GM12878 (cell line): ENCODE data around the gene PLEKHA6. TPM values are rescaled to one million over a fixed set of nuclear protein-coding genes. Genes with fewer than 3 reads are reported as not detected.

Experiments
- ELK1 ChIP-seq: IDR thresholded peaks from 2 replicates; pipeline ENCODE4 v1.6.1; 2012; ENCODE audit warnings: low read depth, low read length, improper control_type of control experiment
- FOXK2 ChIP-seq: fragments of 450-650 bp; IDR thresholded peaks from 2 replicates; pipeline ENCODE4 v1.6.1; 2017; ENCODE audit warnings: mild to moderate bottlenecking, moderate library complexity
- GABPA ChIP-seq: IDR thresholded peaks from 2 replicates; pipeline ENCODE4 v1.6.1; 2014; ENCODE audit warnings: antibody characterized with exemption, low read depth, mild to moderate bottlenecking, inconsistent platforms
- HCFC1 ChIP-seq: fragments of 150-350 bp; IDR thresholded peaks from 2 replicates; pipeline ENCODE4 v1.6.1; 2014; ENCODE audit warnings: low read length
- HDAC6 ChIP-seq: fragments of 200-600 bp; sonication (generic); IDR thresholded peaks from one replicate; pipeline ENCODE4 v1.8.0; 2017; ENCODE audit warnings: antibody characterized with exemption; ENCODE audit not compliant: unreplicated experiment
- IKZF1 ChIP-seq: fragments of 450-650 bp; conservative IDR thresholded peaks from 2 replicates; pipeline ENCODE4 v1.6.1; 2017; ENCODE audit warnings: antibody characterized with exemption, mild to moderate bottlenecking
- NR2C2 ChIP-seq: IDR thresholded peaks from 2 replicates; pipeline ENCODE4 v1.6.1; 2011; ENCODE audit warnings: borderline replicate concordance, low read depth; ENCODE audit not compliant: control insufficient read depth, insufficient read length
- NR2F1 ChIP-seq: fragments of 450-650 bp; conservative IDR thresholded peaks from 2 replicates; pipeline ENCODE4 v1.6.1; 2017; ENCODE audit warnings: mild to moderate bottlenecking
- POLR2A ChIP-seq: IDR thresholded peaks from 2 replicates; pipeline ENCODE4 v1.6.1; 2011; ENCODE audit warnings: low read depth, mild to moderate bottlenecking, low read length
- RCOR1 ChIP-seq: conservative IDR thresholded peaks from 2 replicates; pipeline ENCODE4 v1.6.1; 2012; ENCODE audit warnings: low read depth, low read length, improper control_type of control experiment
- WRNIP1 ChIP-seq: IDR thresholded peaks from 2 replicates; pipeline ENCODE4 v1.6.1; 2011; ENCODE audit warnings: low read depth, low read length, improper control_type of control experiment, borderline replicate concordance
- polyA plus RNA-seq, 11 experiments: library from polyadenylated mRNA; depleted of rRNA in 4 of 11; unstranded in 6 of 11; stranded (reverse) in 5 of 11; fragments of >200 nt; fragmentation: Nextera tagmentation in 4 of 11; fragmentation: Illumina TruSeq in 1 of 11; extraction: Ambion mirVana in 4 of 11; extraction: Trizol in 1 of 11; gene quantifications; 1 replicate in 1 of 11; 2 replicates in 10 of 11; pipeline versions ENCODE4 v1.2.1 to v1.2.3, GENCODE V29; 2011 to 2016; ENCODE audit warnings: inconsistent platforms in 2 of 11, missing spikeins in 2 of 11, low read depth in 1 of 11
- total RNA-seq, 4 experiments: library from RNA; depleted of rRNA in 3 of 4; stranded (reverse); fragments of >200 nt in 3 of 4; fragmentation: Illumina TruSeq in 1 of 4; extraction: Trizol in 1 of 4; gene quantifications; 2 replicates each; pipeline versions ENCODE4 v1.2.1 to v1.2.3, GENCODE V29; 2013 to 2021
- TF ChIP-seq, protein P1 (sequence below): fragments of 450-650 bp; IDR thresholded peaks from 2 replicates; pipeline ENCODE4 v1.6.1; 2016; ENCODE audit warnings: mild to moderate bottlenecking, moderate library complexity, borderline replicate concordance
- TF ChIP-seq, protein P2 (sequence below): fragments of 450-650 bp; conservative IDR thresholded peaks from 2 replicates; pipeline ENCODE4 v1.6.1; 2017; ENCODE audit warnings: mild to moderate bottlenecking, moderate library complexity

PLEKHA6 gene
- total and polyA plus RNA-seq, 10 of the 15 experiments (the other 5 are each of a cell fraction or from before 2014, with no cell fraction given): 0.04 to 0.81 (median 0.19) TPM; not detected in 4

- TF ChIP-seq, protein P1, sequence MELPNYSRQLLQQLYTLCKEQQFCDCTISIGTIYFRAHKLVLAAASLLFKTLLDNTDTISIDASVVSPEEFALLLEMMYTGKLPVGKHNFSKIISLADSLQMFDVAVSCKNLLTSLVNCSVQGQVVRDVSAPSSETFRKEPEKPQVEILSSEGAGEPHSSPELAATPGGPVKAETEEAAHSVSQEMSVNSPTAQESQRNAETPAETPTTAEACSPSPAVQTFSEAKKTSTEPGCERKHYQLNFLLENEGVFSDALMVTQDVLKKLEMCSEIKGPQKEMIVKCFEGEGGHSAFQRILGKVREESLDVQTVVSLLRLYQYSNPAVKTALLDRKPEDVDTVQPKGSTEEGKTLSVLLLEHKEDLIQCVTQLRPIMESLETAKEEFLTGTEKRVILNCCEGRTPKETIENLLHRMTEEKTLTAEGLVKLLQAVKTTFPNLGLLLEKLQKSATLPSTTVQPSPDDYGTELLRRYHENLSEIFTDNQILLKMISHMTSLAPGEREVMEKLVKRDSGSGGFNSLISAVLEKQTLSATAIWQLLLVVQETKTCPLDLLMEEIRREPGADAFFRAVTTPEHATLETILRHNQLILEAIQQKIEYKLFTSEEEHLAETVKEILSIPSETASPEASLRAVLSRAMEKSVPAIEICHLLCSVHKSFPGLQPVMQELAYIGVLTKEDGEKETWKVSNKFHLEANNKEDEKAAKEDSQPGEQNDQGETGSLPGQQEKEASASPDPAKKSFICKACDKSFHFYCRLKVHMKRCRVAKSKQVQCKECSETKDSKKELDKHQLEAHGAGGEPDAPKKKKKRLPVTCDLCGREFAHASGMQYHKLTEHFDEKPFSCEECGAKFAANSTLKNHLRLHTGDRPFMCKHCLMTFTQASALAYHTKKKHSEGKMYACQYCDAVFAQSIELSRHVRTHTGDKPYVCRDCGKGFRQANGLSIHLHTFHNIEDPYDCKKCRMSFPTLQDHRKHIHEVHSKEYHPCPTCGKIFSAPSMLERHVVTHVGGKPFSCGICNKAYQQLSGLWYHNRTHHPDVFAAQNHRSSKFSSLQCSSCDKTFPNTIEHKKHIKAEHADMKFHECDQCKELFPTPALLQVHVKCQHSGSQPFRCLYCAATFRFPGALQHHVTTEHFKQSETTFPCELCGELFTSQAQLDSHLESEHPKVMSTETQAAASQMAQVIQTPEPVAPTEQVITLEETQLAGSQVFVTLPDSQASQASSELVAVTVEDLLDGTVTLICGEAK: no peak
- TF ChIP-seq POLR2A (no peak), FOXK2 (no peak), IKZF1 (no peak), ELK1 (no peak), WRNIP1 (no peak), RCOR1 (no peak), HCFC1 (no peak), NR2F1 (no peak), GABPA (no peak), HDAC6 (no peak), NR2C2 (no peak)
- TF ChIP-seq, protein P2, sequence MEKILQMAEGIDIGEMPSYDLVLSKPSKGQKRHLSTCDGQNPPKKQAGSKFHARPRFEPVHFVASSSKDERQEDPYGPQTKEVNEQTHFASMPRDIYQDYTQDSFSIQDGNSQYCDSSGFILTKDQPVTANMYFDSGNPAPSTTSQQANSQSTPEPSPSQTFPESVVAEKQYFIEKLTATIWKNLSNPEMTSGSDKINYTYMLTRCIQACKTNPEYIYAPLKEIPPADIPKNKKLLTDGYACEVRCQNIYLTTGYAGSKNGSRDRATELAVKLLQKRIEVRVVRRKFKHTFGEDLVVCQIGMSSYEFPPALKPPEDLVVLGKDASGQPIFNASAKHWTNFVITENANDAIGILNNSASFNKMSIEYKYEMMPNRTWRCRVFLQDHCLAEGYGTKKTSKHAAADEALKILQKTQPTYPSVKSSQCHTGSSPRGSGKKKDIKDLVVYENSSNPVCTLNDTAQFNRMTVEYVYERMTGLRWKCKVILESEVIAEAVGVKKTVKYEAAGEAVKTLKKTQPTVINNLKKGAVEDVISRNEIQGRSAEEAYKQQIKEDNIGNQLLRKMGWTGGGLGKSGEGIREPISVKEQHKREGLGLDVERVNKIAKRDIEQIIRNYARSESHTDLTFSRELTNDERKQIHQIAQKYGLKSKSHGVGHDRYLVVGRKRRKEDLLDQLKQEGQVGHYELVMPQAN: no peak
Measured at GRCh38 chr1:204344665-204345355, 14.9 kb downstream of the PLEKHA6 start (continued).
